Neural crest cell (in vitro differentiated cells): ENCODE results near the gene CSGALNACT2. TPM values are rescaled to one million over a fixed set of nuclear protein-coding genes. Genes with fewer than 3 reads are reported as not detected.

Experiments used
- DNase-seq: peaks from one replicate; pipeline ENCODE4 v3.0.0; 2021; ENCODE audit warnings: low read depth, mixed read lengths, low spot score
- H3K27ac Mint-ChIP-seq: one replicate; pipeline ENCODE4 v1.8.0; 2021; ENCODE audit warnings: mild to moderate bottlenecking, mixed read lengths; ENCODE audit not compliant: unreplicated experiment
- H3K27me3 Mint-ChIP-seq: 2 replicates; pipeline ENCODE4 v1.8.0; 2021; ENCODE audit warnings: low read depth, mild to moderate bottlenecking, mixed read lengths
- H3K36me3 Mint-ChIP-seq: 2 replicates; pipeline ENCODE4 v1.8.0; 2021; ENCODE audit warnings: low read depth, mild to moderate bottlenecking, mixed read lengths
- H3K4me1 Mint-ChIP-seq: 2 replicates; pipeline ENCODE4 v1.8.0; 2021; ENCODE audit warnings: mixed read lengths
- H3K4me3 Mint-ChIP-seq: one replicate; pipeline ENCODE4 v1.8.0; 2021; ENCODE audit warnings: mild to moderate bottlenecking, mixed read lengths
- H3K9me3 Mint-ChIP-seq: 2 replicates; pipeline ENCODE4 v1.8.0; 2021; ENCODE audit warnings: mixed read lengths
- CTCF ChIP-seq: fragments of 200-600 bp; sonication (generic); conservative IDR thresholded peaks from 2 replicates; pipeline ENCODE4 v1.5.0; 2021; ENCODE audit warnings: antibody characterized with exemption, mild to moderate bottlenecking
- total RNA-seq: library from RNA; stranded (reverse); gene quantifications from 2 replicates; pipeline ENCODE4 v1.2.1, GENCODE V29; 2021

CSGALNACT2 gene
- total RNA-seq, 1 donor from 2014 or later = 14.6 TPM

DNA sequence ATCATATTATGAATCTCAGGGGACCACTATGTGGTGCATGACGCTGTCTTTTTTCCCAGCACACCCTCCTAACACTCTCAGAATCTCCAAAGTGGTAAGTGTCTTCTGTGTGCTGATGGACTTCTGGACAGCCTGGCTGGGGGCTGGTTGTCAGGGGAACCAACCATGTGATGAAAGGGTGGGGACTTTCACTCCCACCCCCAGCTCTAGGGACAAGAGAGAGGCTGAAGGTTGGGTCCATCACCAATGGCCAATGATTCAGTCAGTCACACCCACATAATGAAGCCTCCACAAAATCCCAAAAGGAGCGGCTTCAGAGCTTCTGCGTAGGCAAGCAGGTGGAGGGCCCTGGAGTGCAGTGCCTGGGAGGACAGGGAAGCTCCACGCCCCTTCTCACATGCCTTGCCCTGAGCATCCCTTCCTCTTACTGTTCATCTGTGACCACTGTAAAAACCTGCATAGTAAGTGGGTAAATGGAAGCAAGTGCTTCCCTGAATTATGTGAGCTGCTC, 84.0 kb downstream of the CSGALNACT2 start:
- peaks cover 11% of the 10 kb centered on the region for H3K4me1 Mint-ChIP-seq
- no peak overlapping the region for H3K27ac Mint-ChIP-seq
- DNase-seq = no peak
- H3K9me3 Mint-ChIP-seq = no peaks in the 10 kb centered on the region
- H3K36me3 Mint-ChIP-seq = no peaks in the 10 kb centered on the region
- no peak for TF ChIP-seq CTCF
- no peak overlapping the region for H3K4me3 Mint-ChIP-seq
- peaks cover 38% of the 10 kb centered on the region for H3K27me3 Mint-ChIP-seq

DNA sequence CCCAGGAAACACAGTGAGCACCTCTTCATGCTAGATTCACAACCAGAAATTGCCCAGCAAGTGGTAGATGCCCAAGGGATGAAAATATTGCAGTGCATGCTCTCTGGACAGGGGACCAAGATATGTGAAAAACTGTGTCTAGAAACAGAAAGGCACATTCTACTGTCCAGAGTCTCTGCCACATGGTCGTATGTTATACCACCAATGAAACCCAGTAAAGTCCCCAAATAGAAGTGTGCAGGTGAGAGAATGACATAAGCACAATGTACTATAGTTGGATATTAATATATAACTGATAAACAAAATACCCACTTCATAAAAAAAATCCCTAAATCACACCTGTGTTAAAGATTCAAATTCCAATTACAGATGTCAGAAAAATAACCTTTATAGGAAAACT, 84.8 kb downstream of the CSGALNACT2 start:
- no peak for DNase-seq
- peaks cover 11% of the 10 kb centered on the region for H3K4me1 Mint-ChIP-seq
- peaks cover 46% of the 10 kb centered on the region for H3K27me3 Mint-ChIP-seq
- no peak overlapping the region for H3K4me3 Mint-ChIP-seq
- no peaks in the 10 kb centered on the region for H3K9me3 Mint-ChIP-seq
- H3K36me3 Mint-ChIP-seq = no peaks in the 10 kb centered on the region
- H3K27ac Mint-ChIP-seq = no peak overlapping the region
- TF ChIP-seq CTCF = no peak

GRCh38 chr10:43224321-43224720, 86.1 kb downstream of the CSGALNACT2 start:
- no peak for DNase-seq
- no peaks in the 10 kb centered on the region for H3K36me3 Mint-ChIP-seq
- H3K9me3 Mint-ChIP-seq = no peaks in the 10 kb centered on the region
- peaks cover 58% of the 10 kb centered on the region for H3K27me3 Mint-ChIP-seq
- no peak overlapping the region for H3K4me3 Mint-ChIP-seq
- no peak for TF ChIP-seq CTCF
- H3K27ac Mint-ChIP-seq = no peak overlapping the region
- H3K4me1 Mint-ChIP-seq = peaks cover 4% of the 10 kb centered on the region

- DNase-seq = no peak
- no peak for TF ChIP-seq CTCF
- H3K27ac Mint-ChIP-seq = no peak overlapping the region
- no peak overlapping the region for H3K4me3 Mint-ChIP-seq
- peaks cover 4% of the 10 kb centered on the region for H3K4me1 Mint-ChIP-seq
- H3K9me3 Mint-ChIP-seq = no peaks in the 10 kb centered on the region
- H3K36me3 Mint-ChIP-seq = no peaks in the 10 kb centered on the region
- H3K27me3 Mint-ChIP-seq = peaks cover 61% of the 10 kb centered on the region
These were observed 87.0 kb downstream of the CSGALNACT2 start for GRCh38 chr10:43225004-43225786.

DNA sequence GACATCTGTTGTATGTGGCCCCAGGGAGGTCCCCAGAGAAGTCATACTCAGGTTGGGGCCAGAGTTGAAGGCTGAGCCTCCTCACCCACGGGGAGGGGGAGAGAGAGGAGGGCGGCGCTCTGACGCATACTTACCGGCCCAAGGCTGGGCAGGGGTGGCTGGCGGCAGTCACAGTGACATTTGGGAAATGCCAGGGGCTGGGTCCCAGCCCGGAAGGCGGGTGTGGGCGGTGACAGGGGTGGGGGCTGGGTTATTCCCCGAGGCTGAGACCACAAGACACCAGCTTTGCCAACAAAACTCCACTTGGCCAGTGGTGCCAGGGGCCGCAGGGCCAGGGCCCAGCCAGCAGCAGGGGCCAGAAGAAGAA, 87.5 kb downstream of the CSGALNACT2 start:
- H3K9me3 Mint-ChIP-seq = no peaks in the 10 kb centered on the region
- TF ChIP-seq CTCF = no peak
- H3K4me1 Mint-ChIP-seq = peaks cover 4% of the 10 kb centered on the region
- H3K4me3 Mint-ChIP-seq = no peak overlapping the region
- H3K27me3 Mint-ChIP-seq = peaks cover 67% of the 10 kb centered on the region
- DNase-seq = no peak
- no peak overlapping the region for H3K27ac Mint-ChIP-seq
- no peaks in the 10 kb centered on the region for H3K36me3 Mint-ChIP-seq
